Endothelial cell (in vitro differentiated cells): ENCODE data around the gene COTL1. TPM values are rescaled to one million over a fixed set of nuclear protein-coding genes. Genes with fewer than 3 reads are reported as not detected.

Source experiments
- DNase-seq: peaks from one replicate; pipeline ENCODE4 v3.0.0; 2021; ENCODE audit warnings: low spot score
- H3K27ac Mint-ChIP-seq: one replicate; pipeline ENCODE4 v1.8.0; 2021; ENCODE audit warnings: mixed read lengths, inconsistent platforms; ENCODE audit not compliant: unreplicated experiment
- H3K27me3 Mint-ChIP-seq: one replicate; pipeline ENCODE4 v1.8.0; 2021; ENCODE audit warnings: mild to moderate bottlenecking, moderate library complexity, mixed read lengths, inconsistent platforms; ENCODE audit not compliant: unreplicated experiment
- H3K36me3 Mint-ChIP-seq: one replicate; pipeline ENCODE4 v1.8.0; 2021; ENCODE audit warnings: mild to moderate bottlenecking, low read depth, mixed read lengths, inconsistent platforms; ENCODE audit not compliant: unreplicated experiment
- H3K4me1 Mint-ChIP-seq: one replicate; pipeline ENCODE4 v1.8.0; 2021; ENCODE audit warnings: mild to moderate bottlenecking, mixed read lengths, inconsistent platforms; ENCODE audit not compliant: unreplicated experiment
- H3K4me3 Mint-ChIP-seq: one replicate; pipeline ENCODE4 v1.8.0; 2021; ENCODE audit warnings: mild to moderate bottlenecking, mixed read lengths, inconsistent platforms; ENCODE audit not compliant: unreplicated experiment
- H3K9me3 Mint-ChIP-seq: one replicate; pipeline ENCODE4 v1.8.0; 2021; ENCODE audit warnings: mixed read lengths, inconsistent platforms; ENCODE audit not compliant: unreplicated experiment
- CTCF ChIP-seq: fragments of 200-600 bp; sonication (generic); IDR thresholded peaks from one replicate; pipeline ENCODE4 v1.5.0; 2021; ENCODE audit warnings: antibody characterized with exemption; ENCODE audit not compliant: unreplicated experiment
- total RNA-seq: library from RNA; stranded (reverse); fragmentation: NEBNext Ultra II Directional; extraction: Animal tissue kit (Norgen Biotek cat#: 25700); gene quantifications from one replicate; pipeline ENCODE4 v1.2.1, GENCODE V29; 2021; ENCODE audit not compliant: unreplicated experiment

Gene COTL1
- total RNA-seq, 1 donor from 2014 or later = 87.3 TPM

- Mint-ChIP-seq H3K9me3 (no peaks in the 10 kb centered on the region), H3K36me3 (peaks cover 8% of the 10 kb centered on the region), H3K4me3 (no peak overlapping the region), H3K27me3 (peaks cover 4% of the 10 kb centered on the region), H3K27ac (no peak overlapping the region), H3K4me1 (peaks cover 4% of the 10 kb centered on the region)
- DNase-seq = no peak
- no peak for TF ChIP-seq CTCF
Measured at GRCh38 chr16:84568066-84568465, 49.8 kb downstream of the COTL1 start.

GRCh38 chr16:84567286-84567962, 50.5 kb downstream of the COTL1 start:
- TF ChIP-seq CTCF = no peak
- H3K36me3 Mint-ChIP-seq = peaks cover 8% of the 10 kb centered on the region
- no peak overlapping the region for H3K4me3 Mint-ChIP-seq
- DNase-seq = no peak
- H3K27me3 Mint-ChIP-seq = peaks cover 4% of the 10 kb centered on the region
- H3K9me3 Mint-ChIP-seq = no peaks in the 10 kb centered on the region
- H3K4me1 Mint-ChIP-seq = peaks cover 4% of the 10 kb centered on the region
- H3K27ac Mint-ChIP-seq = no peak overlapping the region

- H3K36me3 Mint-ChIP-seq = peaks cover 8% of the 10 kb centered on the region
Measured at GRCh38 chr16:84566545-84567257, 51.2 kb downstream of the COTL1 start.

GRCh38 chr16:84565669-84566495, 52.0 kb downstream of the COTL1 start:
- H3K27me3 Mint-ChIP-seq = peaks cover 2% of the 10 kb centered on the region
- H3K9me3 Mint-ChIP-seq = no peaks in the 10 kb centered on the region
- peaks cover 4% of the 10 kb centered on the region for H3K4me1 Mint-ChIP-seq
- no peak for DNase-seq
- H3K36me3 Mint-ChIP-seq = peaks cover 7% of the 10 kb centered on the region
- no peak overlapping the region for H3K4me3 Mint-ChIP-seq
- TF ChIP-seq CTCF = no peak
- H3K27ac Mint-ChIP-seq = no peak overlapping the region

More at GRCh38 chr16:84566545-84567257, 51.2 kb downstream of the COTL1 start:
- Mint-ChIP-seq H3K4me1 (peaks cover 4% of the 10 kb centered on the region), H3K27ac (no peak overlapping the region), H3K9me3 (no peaks in the 10 kb centered on the region), H3K27me3 (peaks cover 2% of the 10 kb centered on the region), H3K4me3 (no peak overlapping the region)
- no peak for DNase-seq
- TF ChIP-seq CTCF = no peak
